GM19099 (cell line): Measurements from ENCODE around the gene IRF5.

Experiments
- POLR2A ChIP-seq: IDR thresholded peaks from 3 replicates; pipeline ENCODE4 v1.6.1; 2011; ENCODE audit warnings: low read depth; ENCODE audit not compliant: insufficient read length; ENCODE audit errors: extremely low read depth

The IRF5 gene

GRCh38 chr7:128924707-128925588 is 12.8 kb upstream of the IRF5 start:
- no peak for TF ChIP-seq POLR2A

GRCh38 chr7:128928159-128928813 is 9.4 kb upstream of the IRF5 start:
- TF ChIP-seq POLR2A: no peak

GRCh38 chr7:128928882-128929788 is 8.6 kb upstream of the IRF5 start:
- no peak for TF ChIP-seq POLR2A

GRCh38 chr7:128931190-128931798 is 6.4 kb upstream of the IRF5 start:
- no peak for TF ChIP-seq POLR2A

- no peak for TF ChIP-seq POLR2A
These were observed 5.5 kb upstream of the IRF5 start for GRCh38 chr7:128931965-128932861.

GRCh38 chr7:128932862-128933179 is 4.9 kb upstream of the IRF5 start:
- TF ChIP-seq POLR2A: no peak

- TF ChIP-seq POLR2A: peak; percentile 58
These were observed 4.4 kb upstream of the IRF5 start for GRCh38 chr7:128933180-128933891.

- TF ChIP-seq POLR2A: peak; percentile 57
These were observed 3.1 kb upstream of the IRF5 start for GRCh38 chr7:128934361-128935341.

- TF ChIP-seq POLR2A: no peak
These were observed 2.4 kb upstream of the IRF5 start for GRCh38 chr7:128935342-128935730.

- TF ChIP-seq POLR2A: peak; percentile 2
These were observed 929 bp upstream of the IRF5 start for GRCh38 chr7:128936798-128937197.

- TF ChIP-seq POLR2A: no peak
These were observed 468 bp upstream of the IRF5 start for GRCh38 chr7:128937271-128937646.

GRCh38 chr7:128938544-128939074 is 882 bp downstream of the IRF5 start:
- peak; percentile 88 for TF ChIP-seq POLR2A
